ENCODE measurements around the gene EHMT1.

Gene EHMT1

GRCh38 chr9:137674976-137675320 is 56.1 kb downstream of the EHMT1 start:
- no peak for TF ChIP-seq RAD21 (IDR thresholded peaks at IDR 0.05; ENCODE audit: low read depth)
- TF ChIP-seq NFIC (IDR thresholded peaks at IDR 0.05) = no peak
- no peak for TF ChIP-seq TCF12 (IDR thresholded peaks at IDR 0.05; ENCODE audit: low read depth)
- TF ChIP-seq TEAD4 (IDR thresholded peaks at IDR 0.05) = no peak
- no peak for TF ChIP-seq YY1 (IDR thresholded peaks at IDR 0.05; ENCODE audit: low read depth)
- no peak for TF ChIP-seq EGR1 (IDR thresholded peaks at IDR 0.05)
- no peak for TF ChIP-seq CEBPB (IDR thresholded peaks at IDR 0.05)
- TF ChIP-seq ZBTB7A (IDR thresholded peaks at IDR 0.05; ENCODE audit: low read depth) = no peak
- no peak for TF ChIP-seq CREB1 (IDR thresholded peaks at IDR 0.05; ENCODE audit: low read depth)
- TF ChIP-seq FOXM1 (IDR thresholded peaks at IDR 0.05; ENCODE audit: borderline replicate concordance, low read depth) = no peak
- TF ChIP-seq TAF1 (IDR thresholded peaks at IDR 0.05; ENCODE audit: low read depth) = no peak
- no peak for TF ChIP-seq EP300 (IDR thresholded peaks at IDR 0.05; ENCODE audit: borderline replicate concordance)

GRCh38 chr9:137676998-137677397 is 58.2 kb downstream of the EHMT1 start:
- TF ChIP-seq YY1 (IDR thresholded peaks at IDR 0.05; ENCODE audit: low read depth) = no peak
- no peak for TF ChIP-seq TAF1 (IDR thresholded peaks at IDR 0.05; ENCODE audit: low read depth)
- no peak for TF ChIP-seq FOXM1 (IDR thresholded peaks at IDR 0.05; ENCODE audit: borderline replicate concordance, low read depth)
- no peak for TF ChIP-seq EP300 (IDR thresholded peaks at IDR 0.05; ENCODE audit: borderline replicate concordance)
- TF ChIP-seq NFIC (IDR thresholded peaks at IDR 0.05) = no peak
- no peak for TF ChIP-seq TEAD4 (IDR thresholded peaks at IDR 0.05)
- TF ChIP-seq CEBPB (IDR thresholded peaks at IDR 0.05) = peak; percentile 48; the same call in 1 of the 2 replicates
- TF ChIP-seq MAX (IDR thresholded peaks at IDR 0.05) = no peak

- no peak for TF ChIP-seq EGR1 (IDR thresholded peaks at IDR 0.05)
- TF ChIP-seq TAF1 (IDR thresholded peaks at IDR 0.05; ENCODE audit: low read depth) = no peak
- no peak for TF ChIP-seq REST (IDR thresholded peaks at IDR 0.05; ENCODE audit: low read depth)
- TF ChIP-seq TCF12 (IDR thresholded peaks at IDR 0.05; ENCODE audit: low read depth) = no peak
- no peak for TF ChIP-seq CEBPB (IDR thresholded peaks at IDR 0.05)
- TF ChIP-seq RAD21 (IDR thresholded peaks at IDR 0.05; ENCODE audit: low read depth) = no peak
- TF ChIP-seq FOXM1 (IDR thresholded peaks at IDR 0.05; ENCODE audit: borderline replicate concordance, low read depth) = no peak
- no peak for TF ChIP-seq USF1 (IDR thresholded peaks at IDR 0.05)
- no peak for TF ChIP-seq CREB1 (IDR thresholded peaks at IDR 0.05; ENCODE audit: low read depth)
- TF ChIP-seq YY1 (IDR thresholded peaks at IDR 0.05; ENCODE audit: low read depth) = no peak
- TF ChIP-seq MAX (IDR thresholded peaks at IDR 0.05) = no peak
- no peak for TF ChIP-seq NFIC (IDR thresholded peaks at IDR 0.05)
- no peak for TF ChIP-seq ZBTB7A (IDR thresholded peaks at IDR 0.05; ENCODE audit: low read depth)
- TF ChIP-seq EP300 (IDR thresholded peaks at IDR 0.05; ENCODE audit: borderline replicate concordance) = no peak
- no peak for TF ChIP-seq TEAD4 (IDR thresholded peaks at IDR 0.05)
Measured at GRCh38 chr9:137678202-137678601, 59.4 kb downstream of the EHMT1 start.

- TF ChIP-seq NFIC (IDR thresholded peaks at IDR 0.05) (no peak), TCF12 (IDR thresholded peaks at IDR 0.05; ENCODE audit: low read depth) (no peak), FOXM1 (IDR thresholded peaks at IDR 0.05; ENCODE audit: borderline replicate concordance, low read depth) (no peak), EGR1 (IDR thresholded peaks at IDR 0.05) (no peak), REST (IDR thresholded peaks at IDR 0.05; ENCODE audit: low read depth) (no peak)
Measured at GRCh38 chr9:137679249-137679648, 60.4 kb downstream of the EHMT1 start.

GRCh38 chr9:137679695-137680305 is 61.0 kb downstream of the EHMT1 start:
- peak; percentile 48; the same call in 1 of the 2 replicates for TF ChIP-seq NFIC (IDR thresholded peaks at IDR 0.05)
- no peak for TF ChIP-seq FOXM1 (IDR thresholded peaks at IDR 0.05; ENCODE audit: borderline replicate concordance, low read depth)
- no peak for TF ChIP-seq MAX (IDR thresholded peaks at IDR 0.05)

GRCh38 chr9:137680444-137681358 is 61.9 kb downstream of the EHMT1 start:
- TF ChIP-seq TEAD4 (IDR thresholded peaks at IDR 0.05) (no peak), REST (IDR thresholded peaks at IDR 0.05; ENCODE audit: low read depth) (peak; percentile 34; the same call in 1 of the 2 replicates), EP300 (IDR thresholded peaks at IDR 0.05; ENCODE audit: borderline replicate concordance) (no peak)
